Suprapubic skin (tissue), 4 donors: ENCODE results near the gene MARCKS.

Experiments used
- EP300 ChIP-seq: sonication (generic); formaldehyde crosslinking; IDR thresholded peaks from one replicate; pipeline ENCODE4 v1.6.1; 2017; ENCODE audit warnings: antibody characterized with exemption
- POLR2A ChIP-seq, 2 donors: fragments of 450-650 bp; IDR thresholded peaks; one replicate each; pipeline ENCODE4 v1.6.1; 2017; ENCODE audit warnings: antibody characterized with exemption in 2 of 2, mild to moderate bottlenecking in 2 of 2, moderate library complexity in 2 of 2
- POLR2AphosphoS5 ChIP-seq, 3 donors: sonication (generic); formaldehyde crosslinking; IDR thresholded peaks; one replicate each; pipeline ENCODE4 v1.6.1; 2017; ENCODE audit warnings: antibody characterized with exemption in 3 of 3
- TF ChIP-seq, protein P1 (sequence below), 2 donors: fragments of 200-600 bp in 1 of 2; fragments of 450-650 bp in 1 of 2; sonication (generic) in 1 of 2; IDR thresholded peaks; one replicate each; pipeline ENCODE4 v1.5.1; 2016 to 2019; ENCODE audit warnings: antibody characterized with exemption in 2 of 2, mild to moderate bottlenecking in 1 of 2, moderate library complexity in 1 of 2

DNA sequence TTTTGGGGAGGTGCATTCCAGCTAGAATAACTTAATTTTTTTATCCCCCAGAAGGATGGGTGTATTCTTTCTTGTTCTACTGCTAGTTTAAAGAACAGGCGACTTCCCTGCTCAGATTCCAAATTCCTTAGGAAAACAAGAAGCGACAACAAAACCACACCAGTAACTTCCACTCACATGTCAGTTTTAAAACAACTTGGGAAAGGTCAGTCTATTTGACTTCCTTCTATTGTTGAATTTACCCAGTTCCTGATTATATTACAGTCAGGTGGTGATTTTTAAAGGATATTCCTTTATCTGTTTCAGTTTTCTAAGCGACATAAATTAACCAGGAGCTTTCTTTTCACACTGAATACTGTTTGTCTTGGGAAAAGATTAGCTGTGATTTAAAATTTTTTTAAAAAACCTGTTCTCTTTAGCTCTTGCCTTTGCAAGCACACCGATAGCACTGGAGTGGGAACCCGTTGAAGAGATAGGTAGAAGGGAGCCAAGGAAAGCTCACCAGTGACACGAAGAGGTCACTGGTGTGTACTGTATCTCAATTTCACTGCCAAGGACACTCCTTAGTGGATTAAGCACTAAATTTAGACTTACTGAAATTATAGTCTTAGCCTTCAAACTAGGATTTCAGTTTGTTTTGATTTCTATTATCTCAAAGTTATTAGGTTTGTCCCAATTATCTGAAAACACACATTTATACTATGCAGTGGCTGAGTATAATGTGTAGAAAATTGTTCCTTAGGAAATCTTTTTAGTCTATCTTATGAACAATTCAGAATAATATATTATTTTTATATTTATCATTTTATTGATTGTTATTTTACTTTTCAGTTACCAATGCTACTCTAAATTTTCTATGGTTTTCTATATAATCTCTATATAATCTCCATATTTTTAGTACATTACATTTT, 22.3 kb downstream of the MARCKS start:
- TF ChIP-seq, protein P1, sequence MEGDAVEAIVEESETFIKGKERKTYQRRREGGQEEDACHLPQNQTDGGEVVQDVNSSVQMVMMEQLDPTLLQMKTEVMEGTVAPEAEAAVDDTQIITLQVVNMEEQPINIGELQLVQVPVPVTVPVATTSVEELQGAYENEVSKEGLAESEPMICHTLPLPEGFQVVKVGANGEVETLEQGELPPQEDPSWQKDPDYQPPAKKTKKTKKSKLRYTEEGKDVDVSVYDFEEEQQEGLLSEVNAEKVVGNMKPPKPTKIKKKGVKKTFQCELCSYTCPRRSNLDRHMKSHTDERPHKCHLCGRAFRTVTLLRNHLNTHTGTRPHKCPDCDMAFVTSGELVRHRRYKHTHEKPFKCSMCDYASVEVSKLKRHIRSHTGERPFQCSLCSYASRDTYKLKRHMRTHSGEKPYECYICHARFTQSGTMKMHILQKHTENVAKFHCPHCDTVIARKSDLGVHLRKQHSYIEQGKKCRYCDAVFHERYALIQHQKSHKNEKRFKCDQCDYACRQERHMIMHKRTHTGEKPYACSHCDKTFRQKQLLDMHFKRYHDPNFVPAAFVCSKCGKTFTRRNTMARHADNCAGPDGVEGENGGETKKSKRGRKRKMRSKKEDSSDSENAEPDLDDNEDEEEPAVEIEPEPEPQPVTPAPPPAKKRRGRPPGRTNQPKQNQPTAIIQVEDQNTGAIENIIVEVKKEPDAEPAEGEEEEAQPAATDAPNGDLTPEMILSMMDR (IDR thresholded peaks at IDR 0.05), result peak; percentile 40 to 66
- TF ChIP-seq POLR2A (IDR thresholded peaks at IDR 0.05), result no peak
- TF ChIP-seq POLR2AphosphoS5 (IDR thresholded peaks at IDR 0.05), result no peak
- no peak for TF ChIP-seq EP300
